HepG2 (cell line): Measurements from ENCODE around the gene PSAP. TPM values are rescaled to one million over a fixed set of nuclear protein-coding genes. Genes with fewer than 3 reads are reported as not detected.

Experiments
- ATAC-seq: fragments of 200-7000 bp; cut with Tn5 transposase; 3 replicates; pipeline ENCODE4 v1.9.1; 2020; ENCODE audit warnings: mild to moderate bottlenecking, moderate library complexity
- BruUV-seq: library from RNA; stranded (reverse); fragments of 400-500 nt; replicated peaks from 2 replicates; lab custom pipeline; 2021; lab: Mats Ljungman, UMichigan
- CTCF ChIA-PET: fragments of 300-600 bp; formaldehyde crosslinking; extraction: SDS; loops from one replicate; lab custom pipeline; 2021; ENCODE audit warnings: low total read pairs, inconsistent platforms, low intra/inter-chr PET ratio; lab: Yijun Ruan, JAX
- POLR2A ChIA-PET: fragments of 350-600 bp; sonication (Branson Sonifier 250); formaldehyde crosslinking; loops from one replicate; lab custom pipeline; 2020; ENCODE audit warnings: antibody characterized with exemption, inconsistent platforms; lab: Yijun Ruan, JAX
- DNase-seq: peaks from one replicate; pipeline ENCODE4 v3.0.0-alpha.2; 2015; ENCODE audit warnings: low spot score
- FAIRE-seq: peaks from 3 replicates; lab custom pipeline; 2011; peaks lifted over from hg19 to GRCh38; lab: Jason Lieb, UNC
- H2AFZ ChIP-seq: one replicate; pipeline ENCODE4 v1.6.1; 2011; ENCODE audit warnings: low read length, inconsistent platforms
- H3K27ac ChIP-seq: fragments of 300-600 bp; 3 replicates; pipeline ENCODE4 v1.8.0; 2011; ENCODE audit warnings: mixed run types, mild to moderate bottlenecking, mixed read lengths, low read length, inconsistent platforms; ENCODE audit not compliant: insufficient read depth; ENCODE audit errors: extremely low read length
- H3K27me3 ChIP-seq, 2 experiments: fragments of 200-600 bp in 1 of 2; 2 replicates in 1 of 2; 3 replicates in 1 of 2; pipeline versions ENCODE4 v1.6.0 to v1.8.0; 2011; ENCODE audit warnings: low read length in 2 of 2, mild to moderate bottlenecking in 2 of 2, moderate library complexity in 2 of 2, inconsistent platforms in 1 of 2; ENCODE audit not compliant: insufficient read depth in 2 of 2, control insufficient read depth in 1 of 2
- H3K36me3 ChIP-seq, 2 experiments: fragments of 200-600 bp in 1 of 2; replicated peaks in 1 of 2; 2 replicates in 1 of 2; 3 replicates in 1 of 2; pipeline versions ENCODE4 v1.5.1 to v1.8.0; 2011; ENCODE audit warnings: low read length in 2 of 2, inconsistent platforms in 1 of 2; ENCODE audit not compliant: insufficient read depth in 2 of 2, control insufficient read depth in 1 of 2
- H3K4me1 ChIP-seq: 2 replicates; pipeline ENCODE4 v1.5.1; 2012; ENCODE audit warnings: low read length, inconsistent platforms; ENCODE audit not compliant: insufficient read depth
- H3K4me2 ChIP-seq: 2 replicates; pipeline ENCODE4 v1.6.0; 2011; ENCODE audit warnings: low read depth, low read length, inconsistent platforms
- H3K4me3 ChIP-seq, 3 experiments: fragments of 200-600 bp in 1 of 3; sonication (generic), shearing (Covaris generic) in 1 of 3; replicated peaks in 1 of 3; 2 replicates each; pipeline ENCODE4 v1.5.1; 2011 to 2016; ENCODE audit warnings: low read length in 3 of 3, inconsistent platforms in 2 of 3, low read depth in 2 of 3, mild to moderate bottlenecking in 2 of 3, control low read depth in 1 of 3, mixed read lengths in 1 of 3; ENCODE audit not compliant: insufficient read depth in 1 of 3
- H3K79me2 ChIP-seq: one replicate; pipeline ENCODE4 v1.6.1; 2011; ENCODE audit warnings: low read length, inconsistent platforms; ENCODE audit not compliant: insufficient read depth
- H3K9ac ChIP-seq: 2 replicates; pipeline ENCODE4 v1.6.0; 2011; ENCODE audit warnings: mild to moderate bottlenecking, low read depth, low read length, inconsistent platforms; ENCODE audit not compliant: insufficient read depth
- H3K9me3 ChIP-seq: 2 replicates; pipeline ENCODE4 v1.5.1; 2012; ENCODE audit warnings: mild to moderate bottlenecking, low read length
- H4K20me1 ChIP-seq: 2 replicates; pipeline ENCODE4 v1.6.0; 2011; ENCODE audit warnings: inconsistent platforms, mild to moderate bottlenecking, low read length, moderate library complexity; ENCODE audit not compliant: insufficient read depth
- ELF3 ChIP-seq: IDR thresholded peaks from 2 replicates; pipeline ENCODE4 v1.6.1; 2016; ENCODE audit warnings: missing genetic modification reagents, missing compliant biosample characterization
- GLI4 ChIP-seq: sonication (generic); formaldehyde crosslinking; IDR thresholded peaks from 2 replicates; pipeline ENCODE4 v1.5.1; 2020; ENCODE audit warnings: missing genetic modification reagents, mild to moderate bottlenecking, moderate library complexity, borderline replicate concordance
- HMG20A ChIP-seq: IDR thresholded peaks from 2 replicates; pipeline ENCODE4 v1.6.1; 2016; ENCODE audit warnings: borderline replicate concordance
- JUND ChIP-seq: sonication (generic); formaldehyde crosslinking; IDR thresholded peaks from 2 replicates; pipeline ENCODE4 v1.8.0; 2022; ENCODE audit warnings: mild to moderate bottlenecking, missing genetic modification reagents
- REL ChIP-seq: sonication (generic); formaldehyde crosslinking; conservative IDR thresholded peaks from 2 replicates; pipeline ENCODE4 v1.8.0; 2022; ENCODE audit warnings: mild to moderate bottlenecking, missing genetic modification reagents, moderate library complexity
- RERE ChIP-seq: IDR thresholded peaks from 2 replicates; pipeline ENCODE4 v1.6.1; 2016; ENCODE audit warnings: low read depth, missing genetic modification reagents, missing compliant biosample characterization
- RXRB ChIP-seq: IDR thresholded peaks from 2 replicates; pipeline ENCODE4 v1.6.1; 2016; ENCODE audit warnings: borderline replicate concordance, missing genetic modification reagents, missing compliant biosample characterization
- TBX3 ChIP-seq: fragments of 450-650 bp; IDR thresholded peaks from 2 replicates; pipeline ENCODE4 v1.6.1; 2017; ENCODE audit warnings: antibody characterized with exemption, mild to moderate bottlenecking, inconsistent platforms, borderline replicate concordance
- U2AF2 ChIP-seq: fragments of 200-400 bp; formaldehyde crosslinking; IDR thresholded peaks from 2 replicates; pipeline ENCODE4 v1.6.1; 2017; ENCODE audit warnings: low read depth, mild to moderate bottlenecking, low read length
- ZNF605 ChIP-seq: sonication (generic); formaldehyde crosslinking; IDR thresholded peaks from 2 replicates; pipeline ENCODE4 v1.8.0; 2022; ENCODE audit warnings: mild to moderate bottlenecking, missing genetic modification reagents
- ZNF709 ChIP-seq: sonication (generic); formaldehyde crosslinking; IDR thresholded peaks from 2 replicates; pipeline ENCODE4 v1.5.0; 2020; ENCODE audit warnings: mild to moderate bottlenecking, missing genetic modification reagents
- ZNF710 ChIP-seq: sonication (generic); formaldehyde crosslinking; IDR thresholded peaks from 2 replicates; pipeline ENCODE4 v1.5.0; 2020; ENCODE audit warnings: mild to moderate bottlenecking, missing genetic modification reagents, borderline replicate concordance
- WGBS: methylation state at CpG from one replicate; pipeline ENCODE4 v1.1.6; 2017; ENCODE audit warnings: low lambda C conversion rate; 5-methylcytosine and 5-hydroxymethylcytosine counted together
- in situ Hi-C: cut with HindIII; loops from 2 replicates; pipeline ENCODE4 v1.10.0; 2017; ENCODE audit warnings: low pct_unique_long_range_greater_than_20kb; ENCODE audit not compliant: extremely low pct_ligation_motif_present
- intact Hi-C: fragments of 100-400 bp; cut with micrococcal nuclease; formaldehyde crosslinking; loops from one replicate; pipeline ENCODE4 v1.10.0; 2022; ENCODE audit not compliant: unreplicated experiment
- polyA plus RNA-seq, 8 experiments: library from polyadenylated mRNA; depleted of rRNA in 3 of 8; stranded (reverse) in 7 of 8; unstranded in 1 of 8; fragments of >200 nt; fragmentation: Illumina TruSeq in 4 of 8; extraction: Trizol in 4 of 8; gene quantifications; 2 replicates each; pipeline versions ENCODE4 v1.2.1 to v1.2.3, GENCODE V29; 2011 to 2016; ENCODE audit warnings: low read depth in 4 of 8, missing spikeins in 1 of 8, mixed read lengths in 1 of 8; ENCODE audit not compliant: insufficient read depth in 1 of 8
- total RNA-seq, 5 experiments: library from RNA; depleted of rRNA; stranded (reverse); fragments of >200 nt; fragmentation: Illumina TruSeq; extraction: Trizol; gene quantifications; 2 replicates each; pipeline ENCODE4 v1.2.3, GENCODE V29; 2016; ENCODE audit warnings: low read depth in 1 of 5

PSAP gene
- total and polyA plus RNA-seq, 2 of the 13 experiments (the other 11 are each of a cell fraction or from before 2014, with no cell fraction given): 323 to 643 TPM

- no peaks in the 10 kb centered on the region for H4K20me1 ChIP-seq
- H3K9me3 ChIP-seq: no peaks in the 10 kb centered on the region
- peak overlapping the region in 1 of 3 experiments; percentile 17; a peak in 1 of 6 replicates for H3K4me3 ChIP-seq
- POLR2A ChIA-PET: interaction anchor here (0.8 to 1.1 kb wide), 3 partner anchors 84 to 448 kb away, joined by 3 to 6 read pairs (median 4); partner anchors contain the start of genes PSAP and SLC29A3
- peak; percentile 84 for FAIRE-seq
- H3K4me2 ChIP-seq: peak overlapping the region; percentile 61
- H3K79me2 ChIP-seq: no peaks in the 10 kb centered on the region
- H3K9ac ChIP-seq: no peak overlapping the region
- no peak overlapping the region for H2AFZ ChIP-seq
- peaks cover 7 to 21% of the 10 kb centered on the region in 2 experiments; a peak in 4 of 5 replicates for H3K27me3 ChIP-seq
- H3K27ac ChIP-seq: peak overlapping the region; percentile 39
- ATAC-seq: peak; percentile 88
- peak; percentile 92 for DNase-seq
- BruUV-seq: no TSS peak
- intact Hi-C loops (no loop called here), in situ Hi-C loops (no loop called here)
- no peaks in the 10 kb centered on the region for H3K36me3 ChIP-seq
- CTCF ChIA-PET: no interaction called here
- 0% methylated on average over 5 of the region's 10 CpGs for WGBS
- peaks cover 42% of the 10 kb centered on the region for H3K4me1 ChIP-seq
- TF ChIP-seq RERE (CRISPR knock-in tag): 0 out of 2 replicates have a peak, but pooled peaks have one; percentile 17
- peak; percentile 47; the same call in 1 of the 2 replicates for TF ChIP-seq TBX3
- TF ChIP-seq ZNF605 (CRISPR knock-in tag): 0 out of 2 replicates have a peak, but pooled peaks have one; percentile 33
- TF ChIP-seq ZNF709 (CRISPR knock-in tag): 0 out of 2 replicates have a peak, but pooled peaks have one; percentile 27
- TF ChIP-seq REL (CRISPR knock-in tag): no peak
- TF ChIP-seq JUND (CRISPR knock-in tag): 0 out of 2 replicates have a peak, but pooled peaks have one; percentile 39
- no peak for TF ChIP-seq U2AF2
- TF ChIP-seq ZNF710 (CRISPR knock-in tag): peak; percentile 87
- TF ChIP-seq ELF3: peak; percentile 28; the same call in 1 of the 2 replicates
- TF ChIP-seq GLI4 (CRISPR knock-in tag): no peak
- peak; percentile 76; the same call in 1 of the 2 replicates for TF ChIP-seq RXRB
- 0 out of 2 replicates have a peak, but pooled peaks have one; percentile 24 for TF ChIP-seq HMG20A (CRISPR knock-in tag)
Measured at GRCh38 chr10:71766717-71767419, 84.2 kb downstream of the PSAP start.
